HG03159 (cell line): ENCODE measurements around the gene CLEC1B.
"Not testable (repeated sequence)": the region's sequence is repeated elsewhere in the genome, so short reads cannot be mapped to it uniquely, and the experiment has no call there.

Experiments used
- ATAC-seq: cut with Tn5 transposase; IDR thresholded peaks from one replicate; pipeline ENCODE4 v1.9.1; 2021; ENCODE audit warnings: mild to moderate bottlenecking, moderate library complexity; ENCODE audit not compliant: unreplicated experiment

CLEC1B gene

DNA sequence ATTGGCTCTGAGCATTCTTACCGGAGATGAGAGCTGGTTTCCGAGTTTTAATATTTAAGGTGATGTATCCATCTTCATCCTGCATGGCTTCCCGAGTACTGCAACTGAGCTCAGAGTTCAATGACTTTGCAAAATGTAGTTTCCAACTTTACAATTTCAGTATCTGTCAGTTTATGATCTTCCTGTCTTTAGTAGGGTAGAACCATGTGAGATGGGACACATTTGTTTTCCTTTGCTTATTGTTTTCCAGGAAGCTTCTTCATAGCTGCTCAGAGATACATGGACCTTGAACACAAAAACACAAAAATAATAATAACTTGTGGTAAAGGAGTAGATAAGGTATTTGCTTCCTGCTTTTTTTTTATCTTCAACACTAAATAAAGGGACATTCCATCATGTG is at the start of gene CLEC1B:
Gene CLEC1B (minus strand): TSS at position 106 of the 400 bp plus-strand sequence. CDS start 21 bp downstream, at position 85.
- ATAC-seq = no peak

DNA sequence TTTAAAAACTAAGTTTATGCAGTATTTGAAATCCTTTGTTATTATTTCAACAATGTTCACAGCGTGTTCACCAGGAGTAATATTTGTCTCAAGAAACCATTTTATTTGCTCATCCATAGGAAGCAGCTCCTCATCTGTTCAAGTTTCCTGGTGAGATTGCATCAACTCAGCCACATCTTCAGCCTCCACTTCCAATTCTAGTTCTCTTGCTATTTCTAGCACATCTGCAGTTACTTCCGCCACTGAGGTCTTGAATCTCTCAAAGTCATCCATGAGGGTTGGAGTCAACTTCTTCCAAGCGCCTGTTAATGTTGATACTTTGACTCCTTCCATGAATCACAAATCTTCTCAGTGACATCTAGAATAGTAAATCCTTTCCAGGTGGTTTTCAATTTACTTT is 49.6 kb upstream of the CLEC1B start:
- ATAC-seq = no peak

GRCh38 chr12:10042167-10042566 is 43.2 kb upstream of the CLEC1B start:
- ATAC-seq = no peak

GRCh38 chr12:10033783-10034545 is 35.0 kb upstream of the CLEC1B start:
- ATAC-seq = no peak

DNA sequence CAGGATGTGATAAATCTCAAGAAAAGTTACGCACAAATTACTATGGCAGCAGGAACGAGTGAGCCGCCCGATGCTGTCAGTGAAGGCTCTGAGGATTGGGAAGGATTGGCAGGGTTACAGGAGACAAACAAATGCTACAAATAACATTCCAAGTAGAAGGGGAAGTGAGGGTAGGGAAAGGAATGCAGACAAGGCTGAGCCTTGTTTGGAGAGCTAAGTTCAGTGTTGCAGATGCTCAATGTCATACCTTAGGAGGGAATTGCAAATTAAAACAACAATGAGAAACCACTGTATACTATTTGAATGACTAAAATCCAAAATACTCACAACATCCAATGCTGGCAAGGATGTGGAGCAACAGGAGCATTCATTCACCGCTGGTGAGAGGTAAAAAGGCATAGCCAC is 32.9 kb upstream of the CLEC1B start:
- no peak for ATAC-seq

GRCh38 chr12:10031321-10031720 is 32.4 kb upstream of the CLEC1B start:
- ATAC-seq = no peak

- no peak for ATAC-seq
Measured at GRCh38 chr12:10030446-10030845, 31.5 kb upstream of the CLEC1B start, which contains the start of gene CLEC9A. Gene CLEC9A (plus strand): TSS chr12:10030682. CDS start chr12:10052688, 22,006 bp downstream.

GRCh38 chr12:10027721-10028120 is 28.8 kb upstream of the CLEC1B start:
- ATAC-seq = no peak

DNA sequence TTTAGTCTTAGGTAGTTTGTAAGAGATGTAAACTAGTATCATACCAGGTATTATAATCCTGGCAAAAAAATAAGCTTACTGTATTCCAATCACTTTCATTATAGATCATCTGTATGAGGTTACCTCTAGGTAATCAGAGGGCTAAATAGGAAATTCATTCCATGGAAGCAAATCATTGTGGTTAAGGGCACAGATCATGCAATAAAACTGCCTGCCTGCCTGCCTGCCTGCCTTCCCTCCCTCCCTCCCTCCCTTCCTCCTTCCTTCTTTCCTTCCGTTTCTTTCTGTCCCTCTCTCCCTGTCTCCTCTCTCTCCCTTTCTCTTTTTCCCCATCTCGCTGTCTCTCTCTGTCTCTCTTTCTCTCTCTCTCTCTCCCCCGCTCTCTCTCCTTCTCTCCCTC is 28.4 kb upstream of the CLEC1B start:
- ATAC-seq = no peak

DNA sequence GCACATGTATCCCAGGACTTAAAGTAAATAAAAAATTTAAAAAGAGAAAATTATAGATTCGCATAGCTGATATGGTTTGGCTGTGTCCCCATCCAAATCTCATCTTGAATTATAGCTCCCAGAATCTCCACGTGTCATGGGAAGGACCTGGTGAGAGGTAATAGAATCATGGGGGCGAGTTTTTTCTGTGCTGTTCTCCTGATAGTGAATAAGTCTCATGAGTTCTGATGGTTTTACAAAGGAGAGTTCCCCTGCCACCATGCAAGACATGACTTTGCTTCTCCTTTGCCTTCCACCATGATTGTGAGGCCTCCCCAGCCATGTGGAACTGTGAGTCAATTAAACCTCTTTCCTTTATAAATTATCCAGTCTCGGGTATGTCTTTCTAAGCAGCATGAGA is 27.7 kb upstream of the CLEC1B start:
- not testable (repeated sequence) for ATAC-seq

DNA sequence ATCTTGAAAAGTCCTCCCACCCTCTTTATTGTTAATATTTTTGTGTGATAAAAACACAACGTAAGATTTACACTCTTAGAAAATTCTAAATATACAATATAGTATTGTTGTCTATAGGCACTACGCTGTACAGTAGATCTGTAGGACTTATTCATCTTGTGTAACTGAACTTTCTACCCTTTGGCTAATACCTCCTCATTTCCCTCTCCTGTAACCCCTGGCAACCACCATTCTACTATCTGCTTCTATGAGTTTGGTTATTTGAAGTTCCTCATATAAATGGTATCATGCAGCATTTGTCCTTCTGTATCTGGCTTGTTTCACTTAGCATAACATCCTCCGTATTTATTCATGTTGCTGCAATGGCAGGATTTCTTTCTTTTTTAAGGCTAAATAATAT is 26.3 kb upstream of the CLEC1B start:
- ATAC-seq = no peak

GRCh38 chr12:10021342-10021741 is 22.4 kb upstream of the CLEC1B start:
- no peak for ATAC-seq

GRCh38 chr12:10018386-10018785 is 19.5 kb upstream of the CLEC1B start:
- ATAC-seq = no peak

- no peak for ATAC-seq
Measured at GRCh38 chr12:10016881-10017280, 18.0 kb upstream of the CLEC1B start.

DNA sequence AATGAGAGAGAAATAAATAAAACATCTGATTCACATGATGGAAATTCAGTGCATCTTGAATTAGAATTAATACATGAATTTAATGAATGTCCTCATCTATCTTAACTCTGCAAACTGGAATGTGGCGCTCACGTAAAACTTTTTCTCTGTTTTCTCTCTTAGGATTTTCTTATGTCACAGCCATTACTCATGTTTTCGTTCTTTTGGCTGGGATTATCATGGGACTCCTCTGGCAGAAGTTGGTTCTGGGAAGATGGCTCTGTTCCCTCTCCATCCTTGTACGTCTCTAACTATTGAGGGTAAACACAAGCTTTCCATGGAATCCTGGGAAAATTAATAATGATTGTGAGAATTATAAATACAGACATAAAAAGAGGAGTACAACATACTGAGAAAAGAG is 16.5 kb upstream of the CLEC1B start:
- no peak for ATAC-seq

- no peak for ATAC-seq
Measured at GRCh38 chr12:10012630-10013330, 13.9 kb upstream of the CLEC1B start.

DNA sequence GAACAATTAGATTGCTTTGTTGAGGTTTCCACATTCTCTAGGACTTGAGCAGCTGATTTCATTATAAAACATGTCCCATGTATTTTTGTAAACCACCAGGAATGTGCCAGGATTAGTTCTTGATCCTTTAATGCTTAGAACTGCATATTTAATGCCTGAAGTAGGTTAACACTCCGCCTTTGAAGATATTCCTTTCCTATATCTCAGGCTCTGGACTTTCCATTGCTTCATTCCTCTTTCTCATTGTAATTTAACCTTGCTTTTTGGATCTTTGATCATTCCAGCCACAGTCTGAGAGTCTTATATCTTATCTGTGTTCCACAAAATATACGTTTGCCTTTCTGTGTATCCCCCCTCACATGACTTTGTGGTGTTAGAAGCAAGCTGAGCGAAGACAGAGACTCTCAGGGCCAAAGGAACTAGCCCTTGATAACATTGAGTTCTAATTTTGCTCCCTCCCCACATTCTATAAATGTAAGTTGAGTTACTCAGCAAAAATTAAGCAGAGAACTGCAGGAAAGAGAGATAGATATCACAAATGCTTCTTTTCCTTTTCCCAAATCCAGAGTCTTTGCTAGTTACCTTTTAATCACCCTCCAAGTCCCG is 2.4 kb upstream of the CLEC1B start:
- no peak for ATAC-seq

- no peak for ATAC-seq
Measured at GRCh38 chr12:9992296-9992695, 6.6 kb downstream of the CLEC1B start.

- no peak for ATAC-seq
Measured at GRCh38 chr12:9991876-9992275, 7.0 kb downstream of the CLEC1B start.

GRCh38 chr12:9980126-9980525 is 18.8 kb downstream of the CLEC1B start:
- ATAC-seq = no peak

DNA sequence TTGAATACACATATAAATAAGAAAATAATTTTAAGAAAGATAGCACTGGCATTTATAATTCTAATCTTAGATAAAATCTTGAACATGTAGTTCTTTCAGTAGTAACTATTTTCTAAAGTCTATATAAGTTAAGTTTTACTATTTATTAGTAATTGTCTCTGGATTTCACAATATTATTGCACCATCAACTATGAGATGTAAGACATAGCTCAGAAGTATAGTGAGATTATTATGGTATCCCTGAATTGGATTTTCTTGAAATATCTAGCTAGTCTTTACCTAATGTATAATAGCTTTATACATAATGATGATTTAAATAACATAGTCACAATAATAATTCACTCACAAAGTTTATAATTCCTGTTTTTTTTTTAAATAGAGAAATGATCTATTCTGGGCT is 21.0 kb downstream of the CLEC1B start:
- ATAC-seq = no peak

GRCh38 chr12:9976626-9977025 is 22.3 kb downstream of the CLEC1B start:
- not testable (repeated sequence) for ATAC-seq
